ENCODE data around the gene UBE2E1. TPM values are rescaled to one million over a fixed set of nuclear protein-coding genes. Genes with fewer than 3 reads are reported as not detected.

Gene UBE2E1
- total RNA-seq, 1 experiment from 2014 or later, result 99.0 TPM

GRCh38 chr3:23820888-23821287 lies 15.1 kb downstream of the UBE2E1 start:
- no peak for DNase-seq (ENCODE audit: low read depth)

DNA sequence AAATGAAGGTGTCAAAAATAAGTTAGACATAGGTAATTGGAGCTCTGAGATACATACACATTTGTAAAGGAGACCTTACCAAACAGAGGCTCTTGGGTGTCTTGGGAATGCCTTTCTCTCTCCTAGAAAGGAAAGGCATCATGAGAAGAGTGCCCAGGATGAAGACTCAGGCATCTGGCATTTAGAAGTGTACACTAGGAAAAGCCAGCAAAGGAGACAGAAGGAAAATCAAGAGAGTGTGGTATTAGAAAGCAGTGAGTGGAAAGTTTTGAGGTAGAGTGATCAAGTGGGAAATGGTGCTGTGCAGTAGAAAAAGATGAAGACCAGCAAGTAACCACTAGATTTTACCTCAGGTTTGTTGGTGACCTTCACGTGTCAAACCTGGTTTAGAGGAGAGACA lies 16.1 kb downstream of the UBE2E1 start:
- DNase-seq (ENCODE audit: low read depth), result no peak

GRCh38 chr3:23822559-23822958 lies 16.8 kb downstream of the UBE2E1 start:
- DNase-seq (ENCODE audit: low read depth), result no peak

DNA sequence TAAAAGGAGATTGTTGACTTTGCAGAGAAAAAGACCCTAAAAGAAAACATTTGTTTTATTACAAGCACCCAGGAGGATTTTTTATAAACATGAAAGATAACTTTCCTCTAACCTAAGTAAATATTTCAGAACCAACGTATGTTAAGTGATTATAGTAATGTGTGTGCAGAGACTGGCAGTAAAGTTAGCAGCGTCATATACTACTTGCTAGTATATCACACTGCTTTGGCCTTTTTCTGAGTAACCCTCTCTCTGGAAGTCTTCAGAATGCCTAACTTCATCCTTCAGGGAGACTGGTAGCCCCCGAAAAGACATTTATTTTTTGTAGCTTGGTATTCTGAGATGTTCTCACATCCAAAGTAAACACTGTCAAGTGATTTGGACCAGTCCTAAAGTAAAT lies 17.9 kb downstream of the UBE2E1 start:
- no peak for DNase-seq (ENCODE audit: low read depth)

DNA sequence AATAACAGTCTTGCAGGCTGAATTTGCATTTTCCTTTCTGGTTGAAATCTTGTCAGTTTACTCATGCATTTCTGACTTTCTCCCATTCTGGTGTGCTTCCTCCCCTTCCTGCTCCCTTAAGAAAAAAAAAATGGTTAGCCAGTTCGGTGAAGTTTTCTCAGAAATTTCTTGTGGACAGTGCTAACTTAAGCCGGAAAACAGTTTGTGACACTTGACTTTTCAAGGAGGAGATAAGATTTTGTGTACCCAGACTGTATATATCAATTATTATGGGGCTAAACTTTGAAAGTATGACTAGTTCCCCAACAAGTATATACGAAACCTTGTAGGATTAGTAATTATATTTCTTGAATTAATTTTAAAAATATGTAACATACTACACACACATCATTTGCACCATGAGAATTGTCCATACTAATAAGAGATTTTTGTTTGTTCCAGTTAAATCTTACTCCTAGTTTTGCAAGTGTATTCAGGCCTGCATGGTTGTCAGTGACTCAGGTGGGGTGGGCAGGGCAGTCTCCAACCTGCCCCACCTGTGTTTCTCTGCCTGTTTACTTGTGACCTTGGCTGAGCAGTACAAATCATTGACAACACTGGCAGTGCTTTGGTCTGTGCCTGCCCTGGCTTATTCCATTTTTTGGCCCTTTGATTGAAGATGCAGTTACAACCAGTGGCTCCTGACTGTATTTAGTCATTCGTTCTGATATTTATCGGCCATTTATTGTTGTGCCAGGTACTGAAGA lies 19.1 kb downstream of the UBE2E1 start:
- no peak for DNase-seq (ENCODE audit: low read depth)

GRCh38 chr3:23825802-23826201 lies 20.0 kb downstream of the UBE2E1 start:
- no peak for DNase-seq (ENCODE audit: low read depth)

GRCh38 chr3:23826382-23827064 lies 20.8 kb downstream of the UBE2E1 start:
- peak; percentile 15 for DNase-seq (ENCODE audit: low read depth)

DNA sequence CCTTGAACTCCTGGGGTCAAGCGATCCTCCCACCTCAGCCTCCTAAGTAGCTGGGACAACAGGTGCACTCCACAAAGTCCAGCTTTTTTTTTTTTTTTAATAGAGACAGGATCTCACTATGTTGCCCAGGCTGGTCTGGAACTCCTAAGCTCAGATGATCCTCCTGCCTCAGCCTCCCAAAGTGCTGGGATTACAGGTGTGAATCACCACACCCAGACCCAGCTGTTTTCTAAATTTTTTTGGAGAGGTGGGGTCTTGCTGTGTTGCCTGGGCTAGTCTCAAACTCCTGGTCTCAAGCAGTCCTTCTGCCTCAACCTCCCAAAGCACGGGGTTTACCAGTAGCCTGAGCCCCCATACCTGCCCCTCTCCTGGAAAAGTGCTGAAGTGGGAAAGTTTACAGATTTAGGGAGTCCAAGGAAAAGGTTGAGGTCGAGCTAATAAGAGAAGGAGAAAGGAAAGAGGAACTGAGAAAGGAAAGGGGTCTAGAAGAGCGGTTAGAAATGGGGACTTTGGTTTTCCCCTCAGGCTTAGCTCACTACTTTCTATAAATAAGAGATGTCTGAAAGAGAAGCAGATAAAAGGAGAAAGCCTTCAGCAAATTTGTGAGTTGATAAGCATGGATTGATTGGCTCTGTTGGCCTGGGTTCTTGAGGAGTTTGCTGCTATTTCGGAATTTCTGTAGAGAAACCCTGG lies 23.6 kb downstream of the UBE2E1 start:
- DNase-seq (ENCODE audit: low read depth), result no peak

GRCh38 chr3:23830869-23831484 lies 25.2 kb downstream of the UBE2E1 start:
- DNase-seq (ENCODE audit: low read depth), result no peak

- no peak for DNase-seq (ENCODE audit: low read depth)
These were observed 26.0 kb downstream of the UBE2E1 start for GRCh38 chr3:23831517-23832394.

DNA sequence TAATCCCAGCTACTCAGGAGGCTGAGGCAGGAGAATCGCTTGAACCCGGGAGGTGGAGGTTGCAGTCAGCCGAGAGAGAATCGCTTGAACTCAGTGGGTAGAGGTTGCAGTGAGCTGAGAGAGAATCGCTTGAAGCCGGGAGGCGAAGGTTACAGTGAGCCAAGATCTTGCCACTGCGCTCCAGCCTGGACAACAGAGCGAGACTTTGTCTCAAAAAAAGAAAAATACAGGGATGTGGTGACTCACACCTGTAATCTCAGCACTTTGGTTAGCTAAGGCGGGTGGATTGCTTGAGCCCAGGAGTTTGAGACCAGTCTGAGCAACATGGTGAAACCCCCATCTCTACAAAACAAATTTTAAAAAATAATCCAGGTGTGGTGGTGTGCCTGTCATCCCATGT lies 26.8 kb downstream of the UBE2E1 start:
- no peak for DNase-seq (ENCODE audit: low read depth)

- peak; percentile 8 for DNase-seq (ENCODE audit: low read depth)
These were observed 28.5 kb downstream of the UBE2E1 start for GRCh38 chr3:23834082-23834870.

DNA sequence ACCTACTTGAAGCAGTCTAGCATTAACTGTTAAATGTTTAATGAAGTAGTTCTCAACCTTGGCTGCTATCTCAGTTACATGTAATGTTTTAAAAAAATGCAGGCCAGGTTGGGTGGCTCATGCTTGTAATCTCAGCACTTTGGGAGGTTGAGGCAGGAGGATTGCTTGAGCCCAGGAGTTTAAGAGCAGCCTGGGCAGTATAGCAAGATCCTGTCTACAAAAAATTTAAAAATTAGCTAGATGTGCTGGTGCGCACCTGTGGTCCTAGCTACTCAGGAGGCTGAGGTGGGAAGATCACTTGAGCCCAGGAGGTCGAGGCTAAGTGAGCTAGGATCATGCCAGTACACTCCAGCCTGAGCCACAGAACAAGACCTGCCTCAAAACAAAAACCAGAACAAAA lies 29.3 kb downstream of the UBE2E1 start:
- no peak for DNase-seq (ENCODE audit: low read depth)

DNA sequence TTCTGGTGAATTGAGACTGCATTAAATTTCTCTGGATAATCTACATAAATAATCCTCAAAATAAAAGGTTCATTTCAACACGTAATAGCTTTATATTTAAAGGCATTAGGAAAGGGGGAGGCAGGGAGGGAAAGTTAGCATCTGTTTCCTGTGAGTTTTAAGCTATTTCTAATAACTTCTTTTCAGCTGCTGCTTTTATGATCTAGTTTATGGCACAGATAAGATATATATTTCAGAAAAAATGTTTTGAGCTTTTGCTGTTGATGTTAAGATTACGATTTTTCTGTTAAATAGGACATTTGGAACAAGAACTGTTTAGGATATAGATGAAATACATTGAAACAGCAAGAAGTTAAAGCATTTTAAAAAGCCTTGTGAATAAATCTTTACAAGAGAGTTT lies 30.0 kb downstream of the UBE2E1 start:
- no peak for DNase-seq (ENCODE audit: low read depth)

- no peak for DNase-seq (ENCODE audit: low read depth)
These were observed 30.9 kb downstream of the UBE2E1 start for GRCh38 chr3:23836536-23837230.

DNA sequence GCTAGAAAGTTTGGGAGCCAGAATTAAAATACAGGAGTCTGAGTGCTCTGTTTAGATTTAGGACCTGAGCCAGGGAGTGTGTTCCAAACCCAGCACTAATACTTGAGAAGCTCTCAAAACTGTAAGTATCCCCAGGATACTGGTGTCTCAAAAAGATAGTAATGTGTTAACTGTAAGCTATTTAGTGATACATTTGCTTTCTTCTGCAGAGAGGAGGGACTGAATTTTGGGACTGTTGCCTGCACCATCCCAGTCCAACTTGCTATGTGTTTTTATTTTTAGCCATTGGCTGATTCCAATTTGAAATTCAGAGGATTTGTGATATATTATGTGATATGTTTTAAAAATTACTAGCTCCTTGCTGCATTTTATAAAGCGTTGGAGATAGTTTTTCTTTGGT lies 31.5 kb downstream of the UBE2E1 start:
- no peak for DNase-seq (ENCODE audit: low read depth)

- no peak for DNase-seq (ENCODE audit: low read depth)
These were observed 31.9 kb downstream of the UBE2E1 start for GRCh38 chr3:23837691-23838090.

- DNase-seq (ENCODE audit: low read depth), result no peak
These were observed 34.8 kb downstream of the UBE2E1 start for GRCh38 chr3:23840521-23840920.

- DNase-seq (ENCODE audit: low read depth), result no peak
These were observed 38.1 kb downstream of the UBE2E1 start for GRCh38 chr3:23843869-23844268.
